HepG2 (cell line): ENCODE measurements around the gene KCNJ14. TPM values are rescaled to one million over a fixed set of nuclear protein-coding genes. Genes with fewer than 3 reads are reported as not detected.
A peak's percentile ranks its signal among the peaks of the same experiment; 100 is the strongest.

ENCODE experiments used
- ARID2 ChIP-seq: sonication (generic); formaldehyde crosslinking; IDR thresholded peaks from 2 replicates; pipeline ENCODE4 v1.8.1; 2022; ENCODE audit warnings: mild to moderate bottlenecking, missing genetic modification reagents, borderline replicate concordance
- ARNT2 ChIP-seq: sonication (generic); formaldehyde crosslinking; IDR thresholded peaks from 2 replicates; pipeline ENCODE4 v1.8.0; 2022; ENCODE audit warnings: mild to moderate bottlenecking, low read depth, missing genetic modification reagents, moderate library complexity
- ATF1 ChIP-seq: IDR thresholded peaks from 2 replicates; pipeline ENCODE4 v1.6.1; 2016; ENCODE audit warnings: mild to moderate bottlenecking, control low read depth
- CCAR2 ChIP-seq: fragments of 200-400 bp; formaldehyde crosslinking; optimal IDR thresholded peaks from 2 replicates; pipeline ENCODE3; 2018; ENCODE audit warnings: low read depth, mild to moderate bottlenecking, low read length, moderate library complexity
- FOXA1 ChIP-seq, 2 experiments: fragments of 450-650 bp in 1 of 2; sonication (generic) in 1 of 2; formaldehyde crosslinking in 1 of 2; IDR thresholded peaks; 2 replicates each; pipeline versions ENCODE4 v1.4.0 to v1.6.1; 2016 to 2020; ENCODE audit warnings: missing genetic modification reagents in 1 of 2
- GZF1 ChIP-seq: sonication (generic); formaldehyde crosslinking; IDR thresholded peaks from 2 replicates; pipeline ENCODE4 v1.5.1; 2020; ENCODE audit warnings: mild to moderate bottlenecking, missing genetic modification reagents
- HIVEP1 ChIP-seq: sonication (generic); formaldehyde crosslinking; IDR thresholded peaks from 2 replicates; pipeline ENCODE4 v1.4.0; 2020; ENCODE audit warnings: mild to moderate bottlenecking, missing genetic modification reagents
- HNRNPH1 ChIP-seq: fragments of 200-400 bp; formaldehyde crosslinking; optimal IDR thresholded peaks from 2 replicates; pipeline ENCODE3; 2017; ENCODE audit warnings: mild to moderate bottlenecking, low read depth, low read length
- JUND ChIP-seq: sonication (generic); formaldehyde crosslinking; IDR thresholded peaks from 2 replicates; pipeline ENCODE4 v1.8.0; 2022; ENCODE audit warnings: mild to moderate bottlenecking, missing genetic modification reagents
- MAZ ChIP-seq, 2 experiments: sonication (generic) in 1 of 2; formaldehyde crosslinking in 1 of 2; IDR thresholded peaks; 2 replicates each; pipeline versions ENCODE4 v1.5.0 to v1.6.1; 2012 to 2020; ENCODE audit warnings: low read depth in 2 of 2, mild to moderate bottlenecking in 2 of 2, borderline replicate concordance in 1 of 2, improper control_type of control experiment in 1 of 2, low read length in 1 of 2, missing genetic modification reagents in 1 of 2, moderate library complexity in 1 of 2
- MTF2 ChIP-seq: sonication (generic); formaldehyde crosslinking; IDR thresholded peaks from 2 replicates; pipeline ENCODE4 v1.5.0; 2020; ENCODE audit warnings: missing genetic modification reagents, borderline replicate concordance
- NR2F1 ChIP-seq, 2 experiments: fragments of 450-650 bp in 1 of 2; formaldehyde crosslinking in 1 of 2; IDR thresholded peaks; 2 replicates each; pipeline versions ENCODE4 v1.5.0 to v1.6.1; 2016 to 2020; ENCODE audit warnings: mild to moderate bottlenecking in 1 of 2, missing compliant biosample characterization in 1 of 2, missing genetic modification reagents in 1 of 2, moderate library complexity in 1 of 2
- ONECUT2 ChIP-seq: sonication (generic); formaldehyde crosslinking; IDR thresholded peaks from 2 replicates; pipeline ENCODE4 v1.4.0; 2020; ENCODE audit warnings: missing genetic modification reagents
- RARA ChIP-seq: IDR thresholded peaks from 2 replicates; pipeline ENCODE4 v1.6.1; 2016; ENCODE audit warnings: missing genetic modification reagents, missing compliant biosample characterization
- TSC22D2 ChIP-seq: sonication (generic); formaldehyde crosslinking; IDR thresholded peaks from 2 replicates; pipeline ENCODE4 v1.5.1; 2020; ENCODE audit warnings: missing genetic modification reagents, mild to moderate bottlenecking, borderline replicate concordance
- YEATS2 ChIP-seq: sonication (generic); formaldehyde crosslinking; IDR thresholded peaks from 2 replicates; pipeline ENCODE4 v1.4.0; 2020; ENCODE audit warnings: missing genetic modification reagents, borderline replicate concordance
- ZNF33B ChIP-seq: sonication (generic); formaldehyde crosslinking; IDR thresholded peaks from 2 replicates; pipeline ENCODE4 v1.5.1; 2020; ENCODE audit warnings: mild to moderate bottlenecking, missing genetic modification reagents
- ZNF441 ChIP-seq: sonication (generic); formaldehyde crosslinking; IDR thresholded peaks from 2 replicates; pipeline ENCODE4 v1.7.0; 2021; ENCODE audit warnings: missing genetic modification reagents, borderline replicate concordance
- ZNF550 ChIP-seq: sonication (generic); formaldehyde crosslinking; IDR thresholded peaks from 2 replicates; pipeline ENCODE4 v1.4.0; 2020; ENCODE audit warnings: mild to moderate bottlenecking, missing genetic modification reagents, borderline replicate concordance
- ZNF678 ChIP-seq: sonication (generic); formaldehyde crosslinking; IDR thresholded peaks from 2 replicates; pipeline ENCODE4 v1.4.0; 2020; ENCODE audit warnings: mild to moderate bottlenecking, missing genetic modification reagents
- ZSCAN25 ChIP-seq: sonication (generic); formaldehyde crosslinking; IDR thresholded peaks from 2 replicates; pipeline ENCODE4 v1.8.0; 2022; ENCODE audit warnings: mild to moderate bottlenecking, missing genetic modification reagents
- polyA plus RNA-seq, 8 experiments: library from polyadenylated mRNA; depleted of rRNA in 3 of 8; stranded (reverse) in 7 of 8; unstranded in 1 of 8; fragments of >200 nt; fragmentation: Illumina TruSeq in 4 of 8; extraction: Trizol in 4 of 8; gene quantifications; 2 replicates each; pipeline versions ENCODE4 v1.2.1 to v1.2.3, GENCODE V29; 2011 to 2016; ENCODE audit warnings: low read depth in 4 of 8, missing spikeins in 1 of 8, mixed read lengths in 1 of 8; ENCODE audit not compliant: insufficient read depth in 1 of 8
- total RNA-seq, 5 experiments: library from RNA; depleted of rRNA; stranded (reverse); fragments of >200 nt; fragmentation: Illumina TruSeq; extraction: Trizol; gene quantifications; 2 replicates each; pipeline ENCODE4 v1.2.3, GENCODE V29; 2016; ENCODE audit warnings: low read depth in 1 of 5
- TF ChIP-seq, protein P1 (sequence below): sonication (generic); formaldehyde crosslinking; IDR thresholded peaks from 2 replicates; pipeline ENCODE4 v1.5.0; 2020; ENCODE audit warnings: mild to moderate bottlenecking, missing genetic modification reagents
- TF ChIP-seq, protein P2 (sequence below): sonication (generic); formaldehyde crosslinking; IDR thresholded peaks from 2 replicates; pipeline ENCODE4 v1.4.0; 2020; ENCODE audit warnings: missing genetic modification reagents
- TF ChIP-seq, protein P3 (sequence below): sonication (generic); formaldehyde crosslinking; IDR thresholded peaks from 2 replicates; pipeline ENCODE4 v1.8.1; 2023; ENCODE audit warnings: missing genetic modification reagents, mild to moderate bottlenecking, borderline replicate concordance
- TF ChIP-seq, protein P4 (sequence below): sonication (generic); formaldehyde crosslinking; IDR thresholded peaks from 2 replicates; pipeline ENCODE4 v1.4.0; 2020; ENCODE audit warnings: mild to moderate bottlenecking, missing genetic modification reagents

KCNJ14 gene
- total and polyA plus RNA-seq, 2 of the 13 experiments (the other 11 are each of a cell fraction or from before 2014, with no cell fraction given) = 0.20 to 0.51 TPM

DNA sequence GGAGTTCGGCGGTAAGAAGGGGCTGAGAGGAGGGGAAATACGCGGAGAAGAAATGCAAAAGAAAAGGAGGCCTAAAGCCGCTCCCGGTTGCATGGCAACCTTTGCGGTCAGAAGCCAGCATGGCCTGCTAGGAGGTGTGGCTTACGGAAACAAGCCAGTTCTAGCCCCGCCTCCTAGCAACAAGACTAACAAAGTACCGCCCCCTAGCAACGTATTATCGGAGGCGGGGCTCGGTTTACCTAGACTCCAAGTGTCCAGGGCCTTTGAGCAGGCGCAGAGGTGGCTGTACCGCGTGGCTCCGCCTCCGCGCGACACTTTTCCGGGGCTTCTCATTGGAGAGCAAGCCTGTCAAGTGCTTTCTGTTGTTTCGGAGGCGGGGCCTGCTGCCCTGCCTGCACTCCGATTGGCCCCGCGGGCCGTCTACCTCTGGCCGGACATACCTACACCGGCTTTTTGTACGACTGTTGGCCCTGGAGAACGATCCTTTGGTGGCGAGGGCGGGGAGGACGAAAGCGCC, 13.5 kb downstream of the KCNJ14 start (continued):
- TF ChIP-seq, protein P1, sequence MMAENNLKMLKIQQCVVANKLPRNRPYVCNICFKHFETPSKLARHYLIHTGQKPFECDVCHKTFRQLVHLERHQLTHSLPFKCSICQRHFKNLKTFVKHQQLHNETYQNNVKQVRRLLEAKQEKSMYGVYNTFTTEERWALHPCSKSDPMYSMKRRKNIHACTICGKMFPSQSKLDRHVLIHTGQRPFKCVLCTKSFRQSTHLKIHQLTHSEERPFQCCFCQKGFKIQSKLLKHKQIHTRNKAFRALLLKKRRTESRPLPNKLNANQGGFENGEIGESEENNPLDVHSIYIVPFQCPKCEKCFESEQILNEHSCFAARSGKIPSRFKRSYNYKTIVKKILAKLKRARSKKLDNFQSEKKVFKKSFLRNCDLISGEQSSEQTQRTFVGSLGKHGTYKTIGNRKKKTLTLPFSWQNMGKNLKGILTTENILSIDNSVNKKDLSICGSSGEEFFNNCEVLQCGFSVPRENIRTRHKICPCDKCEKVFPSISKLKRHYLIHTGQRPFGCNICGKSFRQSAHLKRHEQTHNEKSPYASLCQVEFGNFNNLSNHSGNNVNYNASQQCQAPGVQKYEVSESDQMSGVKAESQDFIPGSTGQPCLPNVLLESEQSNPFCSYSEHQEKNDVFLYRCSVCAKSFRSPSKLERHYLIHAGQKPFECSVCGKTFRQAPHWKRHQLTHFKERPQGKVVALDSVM (CRISPR knock-in tag) = no peak
- TF ChIP-seq CCAR2 = no peak
- no peak for TF ChIP-seq ZNF678 (CRISPR knock-in tag)
- no peak for TF ChIP-seq GZF1 (CRISPR knock-in tag)
- TF ChIP-seq ARNT2 (CRISPR knock-in tag) = no peak
- no peak for TF ChIP-seq FOXA1 (IDR thresholded peaks at IDR 0.05)
- peak; percentile 50; the same call in 1 of the 2 replicates for TF ChIP-seq FOXA1 (CRISPR knock-in tag; IDR thresholded peaks at IDR 0.05)
- TF ChIP-seq ZNF441 (CRISPR knock-in tag) = no peak
- TF ChIP-seq, protein P2, sequence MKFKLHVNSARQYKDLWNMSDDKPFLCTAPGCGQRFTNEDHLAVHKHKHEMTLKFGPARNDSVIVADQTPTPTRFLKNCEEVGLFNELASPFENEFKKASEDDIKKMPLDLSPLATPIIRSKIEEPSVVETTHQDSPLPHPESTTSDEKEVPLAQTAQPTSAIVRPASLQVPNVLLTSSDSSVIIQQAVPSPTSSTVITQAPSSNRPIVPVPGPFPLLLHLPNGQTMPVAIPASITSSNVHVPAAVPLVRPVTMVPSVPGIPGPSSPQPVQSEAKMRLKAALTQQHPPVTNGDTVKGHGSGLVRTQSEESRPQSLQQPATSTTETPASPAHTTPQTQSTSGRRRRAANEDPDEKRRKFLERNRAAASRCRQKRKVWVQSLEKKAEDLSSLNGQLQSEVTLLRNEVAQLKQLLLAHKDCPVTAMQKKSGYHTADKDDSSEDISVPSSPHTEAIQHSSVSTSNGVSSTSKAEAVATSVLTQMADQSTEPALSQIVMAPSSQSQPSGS = no peak
- TF ChIP-seq MAZ (IDR thresholded peaks at IDR 0.05; ENCODE audit: borderline replicate concordance, low read depth, low read length) = peak; percentile 51; the same call in 1 of the 2 replicates
- TF ChIP-seq MAZ (CRISPR knock-in tag; IDR thresholded peaks at IDR 0.05; ENCODE audit: low read depth) = no peak; the same call in 1 of the 2 replicates
- peak; percentile 91 for TF ChIP-seq ATF1 (CRISPR knock-in tag)
- no peak for TF ChIP-seq HNRNPH1
- TF ChIP-seq JUND (CRISPR knock-in tag) = no peak
- TF ChIP-seq ZNF550 = no peak
- TF ChIP-seq, protein P3, sequence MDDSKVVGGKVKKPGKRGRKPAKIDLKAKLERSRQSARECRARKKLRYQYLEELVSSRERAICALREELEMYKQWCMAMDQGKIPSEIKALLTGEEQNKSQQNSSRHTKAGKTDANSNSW = no peak
- TF ChIP-seq ONECUT2 (CRISPR knock-in tag) = no peak
- TF ChIP-seq ZNF33B (CRISPR knock-in tag) = no peak
- no peak for TF ChIP-seq MTF2 (CRISPR knock-in tag)
- TF ChIP-seq ARID2 (CRISPR knock-in tag) = no peak
- TF ChIP-seq TSC22D2 (CRISPR knock-in tag) = no peak; the same call in 1 of the 2 replicates
- TF ChIP-seq, protein P4, sequence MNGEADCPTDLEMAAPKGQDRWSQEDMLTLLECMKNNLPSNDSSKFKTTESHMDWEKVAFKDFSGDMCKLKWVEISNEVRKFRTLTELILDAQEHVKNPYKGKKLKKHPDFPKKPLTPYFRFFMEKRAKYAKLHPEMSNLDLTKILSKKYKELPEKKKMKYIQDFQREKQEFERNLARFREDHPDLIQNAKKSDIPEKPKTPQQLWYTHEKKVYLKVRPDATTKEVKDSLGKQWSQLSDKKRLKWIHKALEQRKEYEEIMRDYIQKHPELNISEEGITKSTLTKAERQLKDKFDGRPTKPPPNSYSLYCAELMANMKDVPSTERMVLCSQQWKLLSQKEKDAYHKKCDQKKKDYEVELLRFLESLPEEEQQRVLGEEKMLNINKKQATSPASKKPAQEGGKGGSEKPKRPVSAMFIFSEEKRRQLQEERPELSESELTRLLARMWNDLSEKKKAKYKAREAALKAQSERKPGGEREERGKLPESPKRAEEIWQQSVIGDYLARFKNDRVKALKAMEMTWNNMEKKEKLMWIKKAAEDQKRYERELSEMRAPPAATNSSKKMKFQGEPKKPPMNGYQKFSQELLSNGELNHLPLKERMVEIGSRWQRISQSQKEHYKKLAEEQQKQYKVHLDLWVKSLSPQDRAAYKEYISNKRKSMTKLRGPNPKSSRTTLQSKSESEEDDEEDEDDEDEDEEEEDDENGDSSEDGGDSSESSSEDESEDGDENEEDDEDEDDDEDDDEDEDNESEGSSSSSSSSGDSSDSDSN = no peak
- TF ChIP-seq YEATS2 (CRISPR knock-in tag) = no peak
- TF ChIP-seq ZSCAN25 = no peak
- TF ChIP-seq RARA (CRISPR knock-in tag) = no peak
- TF ChIP-seq HIVEP1 = no peak
- TF ChIP-seq NR2F1 (CRISPR knock-in tag; IDR thresholded peaks at IDR 0.05) = no peak
